Esophagus muscularis mucosa (tissue), 3 donors: Measurements from ENCODE around the gene INSM2.

Experiments used
- POLR2A ChIP-seq: fragments of 450-650 bp; IDR thresholded peaks from one replicate; pipeline ENCODE4 v1.6.1; 2017; ENCODE audit warnings: antibody characterized with exemption, moderate library complexity, mild to moderate bottlenecking, low read depth
- TF ChIP-seq, protein P1 (sequence below), 3 experiments: fragments of 200-600 bp in 2 of 3; fragments of 450-650 bp in 1 of 3; sonication (generic) in 2 of 3; IDR thresholded peaks; one replicate each; pipeline ENCODE4 v1.5.1; 2017 to 2019; ENCODE audit warnings: antibody characterized with exemption in 3 of 3, mild to moderate bottlenecking in 2 of 3, moderate library complexity in 1 of 3

- TF ChIP-seq POLR2A, result no peak
- TF ChIP-seq, protein P1, sequence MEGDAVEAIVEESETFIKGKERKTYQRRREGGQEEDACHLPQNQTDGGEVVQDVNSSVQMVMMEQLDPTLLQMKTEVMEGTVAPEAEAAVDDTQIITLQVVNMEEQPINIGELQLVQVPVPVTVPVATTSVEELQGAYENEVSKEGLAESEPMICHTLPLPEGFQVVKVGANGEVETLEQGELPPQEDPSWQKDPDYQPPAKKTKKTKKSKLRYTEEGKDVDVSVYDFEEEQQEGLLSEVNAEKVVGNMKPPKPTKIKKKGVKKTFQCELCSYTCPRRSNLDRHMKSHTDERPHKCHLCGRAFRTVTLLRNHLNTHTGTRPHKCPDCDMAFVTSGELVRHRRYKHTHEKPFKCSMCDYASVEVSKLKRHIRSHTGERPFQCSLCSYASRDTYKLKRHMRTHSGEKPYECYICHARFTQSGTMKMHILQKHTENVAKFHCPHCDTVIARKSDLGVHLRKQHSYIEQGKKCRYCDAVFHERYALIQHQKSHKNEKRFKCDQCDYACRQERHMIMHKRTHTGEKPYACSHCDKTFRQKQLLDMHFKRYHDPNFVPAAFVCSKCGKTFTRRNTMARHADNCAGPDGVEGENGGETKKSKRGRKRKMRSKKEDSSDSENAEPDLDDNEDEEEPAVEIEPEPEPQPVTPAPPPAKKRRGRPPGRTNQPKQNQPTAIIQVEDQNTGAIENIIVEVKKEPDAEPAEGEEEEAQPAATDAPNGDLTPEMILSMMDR (IDR thresholded peaks at IDR 0.05), result no peak
Measured at GRCh38 chr14:35573911-35574310, 39.9 kb downstream of the INSM2 start.
